ENCODE data around the gene BCKDHA. TPM values are rescaled to one million over a fixed set of nuclear protein-coding genes. Genes with fewer than 3 reads are reported as not detected.

The BCKDHA gene
- total and polyA plus RNA-seq, 4 donors: 20.0 to 32.4 (median 28.4) TPM

GRCh38 chr19:41439441-41440222 is 42.0 kb downstream of the BCKDHA start, which contains the start of gene DMAC2:
Gene DMAC2, minus strand, starts transcription at chr19:41439912. Its CDS starts 13 bp downstream, at chr19:41439899.
- H3K4me1 ChIP-seq (ENCODE audit: control insufficient read depth, insufficient read depth, low read length): peaks cover 5% of the 10 kb centered on the region

GRCh38 chr19:41441321-41441945 is 43.8 kb downstream of the BCKDHA start:
- Histone ChIP-seq H3K9me3 (ENCODE audit: control insufficient read depth, insufficient read depth, low read length) (no peaks in the 10 kb centered on the region), H3K36me3 (ENCODE audit: control insufficient read depth, insufficient read depth, low read length) (peaks cover 8% of the 10 kb centered on the region), H3K27ac (ENCODE audit: low read depth, low read length) (no peak overlapping the region), H3K27me3 (ENCODE audit: control insufficient read depth, insufficient read depth, low read length) (no peaks in the 10 kb centered on the region), H3K4me3 (ENCODE audit: low read depth, low read length) (no peak overlapping the region), H3K4me1 (ENCODE audit: control insufficient read depth, insufficient read depth, low read length) (peaks cover 5% of the 10 kb centered on the region)
- WGBS (ENCODE audit: insufficient coverage): 80% methylated on average over 7 of the region's 15 CpGs
- no peak for DNase-seq (ENCODE audit: low read depth in 4 of 6, low spot score in 6 of 6)

More at GRCh38 chr19:41439441-41440222, 42.0 kb downstream of the BCKDHA start, which contains the start of gene DMAC2:
- peak within 1 kb of the TSS; percentile 98 for H3K27ac ChIP-seq (ENCODE audit: low read depth, low read length)
- H3K36me3 ChIP-seq (ENCODE audit: control insufficient read depth, insufficient read depth, low read length): peaks cover 17% of the 10 kb centered on the region
- no peaks in the 10 kb centered on the region for H3K27me3 ChIP-seq (ENCODE audit: control insufficient read depth, insufficient read depth, low read length)
- peak within 1 kb of the TSS; percentile 91 for H3K4me3 ChIP-seq (ENCODE audit: low read depth, low read length)
- WGBS (ENCODE audit: insufficient coverage): 0% methylated on average over 38 of the region's 40 CpGs
- no peaks in the 10 kb centered on the region for H3K9me3 ChIP-seq (ENCODE audit: control insufficient read depth, insufficient read depth, low read length)
- peak; percentile 95 to 100 (median 98) for DNase-seq (ENCODE audit: low read depth in 4 of 6, low spot score in 6 of 6)

GRCh38 chr19:41442473-41443355 is 45.1 kb downstream of the BCKDHA start, which contains the start of gene ERICH4:
Gene ERICH4, plus strand, starts transcription at chr19:41443156. Its CDS starts 14 bp downstream, at chr19:41443170.
- Histone ChIP-seq H3K4me3 (ENCODE audit: low read depth, low read length) (no peak within 1 kb of the TSS), H3K27me3 (ENCODE audit: control insufficient read depth, insufficient read depth, low read length) (no peaks in the 10 kb centered on the region), H3K9me3 (ENCODE audit: control insufficient read depth, insufficient read depth, low read length) (no peaks in the 10 kb centered on the region), H3K27ac (ENCODE audit: low read depth, low read length) (no peak within 1 kb of the TSS), H3K36me3 (ENCODE audit: control insufficient read depth, insufficient read depth, low read length) (peaks cover 6% of the 10 kb centered on the region), H3K4me1 (ENCODE audit: control insufficient read depth, insufficient read depth, low read length) (peaks cover 5% of the 10 kb centered on the region)
- 73% methylated on average over 6 of the region's 7 CpGs for WGBS (ENCODE audit: insufficient coverage)
- DNase-seq (ENCODE audit: low read depth in 4 of 6, low spot score in 6 of 6): no peak

GRCh38 chr19:41443813-41444455 is 46.3 kb downstream of the BCKDHA start:
- Histone ChIP-seq H3K4me1 (ENCODE audit: control insufficient read depth, insufficient read depth, low read length) (peaks cover 6% of the 10 kb centered on the region), H3K27ac (ENCODE audit: low read depth, low read length) (no peak overlapping the region), H3K27me3 (ENCODE audit: control insufficient read depth, insufficient read depth, low read length) (no peaks in the 10 kb centered on the region), H3K9me3 (ENCODE audit: control insufficient read depth, insufficient read depth, low read length) (no peaks in the 10 kb centered on the region), H3K36me3 (ENCODE audit: control insufficient read depth, insufficient read depth, low read length) (no peaks in the 10 kb centered on the region), H3K4me3 (ENCODE audit: low read depth, low read length) (no peak overlapping the region)
- 59% methylated on average over 3 of the region's 6 CpGs for WGBS (ENCODE audit: insufficient coverage)
- DNase-seq (ENCODE audit: low read depth in 4 of 6, low spot score in 6 of 6): no peak

GRCh38 chr19:41445575-41445974 is 48.0 kb downstream of the BCKDHA start:
- Histone ChIP-seq H3K36me3 (ENCODE audit: control insufficient read depth, insufficient read depth, low read length) (no peaks in the 10 kb centered on the region), H3K4me3 (ENCODE audit: low read depth, low read length) (no peak overlapping the region), H3K27me3 (ENCODE audit: control insufficient read depth, insufficient read depth, low read length) (no peaks in the 10 kb centered on the region), H3K9me3 (ENCODE audit: control insufficient read depth, insufficient read depth, low read length) (no peaks in the 10 kb centered on the region), H3K27ac (ENCODE audit: low read depth, low read length) (no peak overlapping the region), H3K4me1 (ENCODE audit: control insufficient read depth, insufficient read depth, low read length) (peaks cover 6% of the 10 kb centered on the region)
- WGBS (ENCODE audit: insufficient coverage): 61% methylated on average over 5 of the region's 5 CpGs
- no peak for DNase-seq (ENCODE audit: low read depth in 4 of 6, low spot score in 6 of 6)

GRCh38 chr19:41447732-41448332 is 50.2 kb downstream of the BCKDHA start:
- DNase-seq (ENCODE audit: low read depth in 4 of 6, low spot score in 6 of 6): no peak
- Histone ChIP-seq H3K27ac (ENCODE audit: low read depth, low read length) (no peak overlapping the region), H3K9me3 (ENCODE audit: control insufficient read depth, insufficient read depth, low read length) (no peaks in the 10 kb centered on the region), H3K4me1 (ENCODE audit: control insufficient read depth, insufficient read depth, low read length) (peaks cover 6% of the 10 kb centered on the region), H3K27me3 (ENCODE audit: control insufficient read depth, insufficient read depth, low read length) (no peaks in the 10 kb centered on the region), H3K36me3 (ENCODE audit: control insufficient read depth, insufficient read depth, low read length) (no peaks in the 10 kb centered on the region), H3K4me3 (ENCODE audit: low read depth, low read length) (no peak overlapping the region)
- WGBS (ENCODE audit: insufficient coverage): 82% methylated on average over 8 of the region's 12 CpGs

GRCh38 chr19:41449079-41449864 is 51.7 kb downstream of the BCKDHA start:
- Histone ChIP-seq H3K9me3 (ENCODE audit: control insufficient read depth, insufficient read depth, low read length) (no peaks in the 10 kb centered on the region), H3K27ac (ENCODE audit: low read depth, low read length) (no peak overlapping the region), H3K4me3 (ENCODE audit: low read depth, low read length) (peak overlapping the region; percentile 14), H3K27me3 (ENCODE audit: control insufficient read depth, insufficient read depth, low read length) (no peaks in the 10 kb centered on the region), H3K36me3 (ENCODE audit: control insufficient read depth, insufficient read depth, low read length) (no peaks in the 10 kb centered on the region), H3K4me1 (ENCODE audit: control insufficient read depth, insufficient read depth, low read length) (peaks cover 6% of the 10 kb centered on the region)
- 0% methylated on average over 11 of the region's 22 CpGs for WGBS (ENCODE audit: insufficient coverage)
- peak in 5 of 6 donors; percentile 36 to 87 (median 57) for DNase-seq (ENCODE audit: low read depth in 4 of 6, low spot score in 6 of 6)

- no peaks in the 10 kb centered on the region for H3K27me3 ChIP-seq (ENCODE audit: control insufficient read depth, insufficient read depth, low read length)
- no peak overlapping the region for H3K27ac ChIP-seq (ENCODE audit: low read depth, low read length)
- no CpG with 5 or more reads among the region's 3 CpGs for WGBS (ENCODE audit: insufficient coverage)
- DNase-seq (ENCODE audit: low read depth in 4 of 6, low spot score in 6 of 6): no peak
- H3K9me3 ChIP-seq (ENCODE audit: control insufficient read depth, insufficient read depth, low read length): no peaks in the 10 kb centered on the region
- H3K4me3 ChIP-seq (ENCODE audit: low read depth, low read length): no peak overlapping the region
- no peaks in the 10 kb centered on the region for H3K36me3 ChIP-seq (ENCODE audit: control insufficient read depth, insufficient read depth, low read length)
- peaks cover 6% of the 10 kb centered on the region for H3K4me1 ChIP-seq (ENCODE audit: control insufficient read depth, insufficient read depth, low read length)
These were observed 52.2 kb downstream of the BCKDHA start for GRCh38 chr19:41449865-41450178.
